Breast epithelium (tissue), 4 donors: ENCODE measurements around the gene RNASE3. TPM values are rescaled to one million over a fixed set of nuclear protein-coding genes. Genes with fewer than 3 reads are reported as not detected.
"Not testable (repeated sequence)": the region's sequence is repeated elsewhere in the genome, so short reads cannot be mapped to it uniquely, and the experiment has no call there.

Source experiments
- DNase-seq, 2 donors: peaks; one replicate each; pipeline ENCODE4 v3.0.0-alpha.2; 2019; ENCODE audit warnings: low spot score in 2 of 2
- H3K27ac ChIP-seq, 2 donors: fragments of 200-600 bp; sonication (generic) in 1 of 2; one replicate each; pipeline ENCODE4 v1.5.1; 2016 to 2019; ENCODE audit warnings: mild to moderate bottlenecking in 1 of 2
- H3K27me3 ChIP-seq, 2 donors: fragments of 200-600 bp; sonication (generic) in 1 of 2; one replicate each; pipeline versions ENCODE4 v1.5.1 to v1.6.0; 2017 to 2019; ENCODE audit warnings: control low read depth in 1 of 2, mild to moderate bottlenecking in 1 of 2
- H3K36me3 ChIP-seq: fragments of 200-600 bp; one replicate; pipeline ENCODE4 v1.5.1; 2019
- H3K4me1 ChIP-seq, 2 donors: fragments of 200-600 bp; sonication (generic); one replicate each; pipeline ENCODE4 v1.5.1; 2016 to 2019; ENCODE audit warnings: control low read depth in 1 of 2
- H3K4me3 ChIP-seq, 3 donors: fragments of 200-600 bp; sonication (generic); 1 replicate in 2 of 3; 2 replicates in 1 of 3; pipeline ENCODE4 v1.5.1; 2016 to 2019; ENCODE audit warnings: mild to moderate bottlenecking in 3 of 3, moderate library complexity in 2 of 3
- H3K9me3 ChIP-seq, 2 donors: fragments of 200-600 bp; sonication (generic) in 1 of 2; one replicate each; pipeline ENCODE4 v1.5.1; 2016 to 2019; ENCODE audit warnings: control low read depth in 1 of 2
- POLR2A ChIP-seq: fragments of 450-650 bp; IDR thresholded peaks from one replicate; pipeline ENCODE4 v1.6.1; 2016; ENCODE audit warnings: antibody characterized with exemption, mild to moderate bottlenecking, moderate library complexity
- POLR2AphosphoS5 ChIP-seq, 3 donors: sonication (generic); formaldehyde crosslinking; IDR thresholded peaks; one replicate each; pipeline ENCODE4 v1.6.1; 2017; ENCODE audit warnings: antibody characterized with exemption in 3 of 3
- intact Hi-C: fragments of 100-400 bp; cut with DNase I; formaldehyde crosslinking; loops from one replicate; pipeline ENCODE4 v1.15.1; 2023; ENCODE audit warnings: low total_unique reads
- total RNA-seq, 3 donors: library from RNA; depleted of rRNA; stranded (reverse); fragments of >200 nt; gene quantifications; one replicate each; pipeline ENCODE4 v1.1.0, GENCODE V29; 2016
- TF ChIP-seq, protein P1 (sequence below), 3 donors: fragments of 450-650 bp; IDR thresholded peaks; one replicate each; pipeline ENCODE4 v1.5.1; 2016 to 2017; ENCODE audit warnings: antibody characterized with exemption in 3 of 3, mild to moderate bottlenecking in 3 of 3, moderate library complexity in 3 of 3

Gene RNASE3
- total RNA-seq, result not detected

DNA sequence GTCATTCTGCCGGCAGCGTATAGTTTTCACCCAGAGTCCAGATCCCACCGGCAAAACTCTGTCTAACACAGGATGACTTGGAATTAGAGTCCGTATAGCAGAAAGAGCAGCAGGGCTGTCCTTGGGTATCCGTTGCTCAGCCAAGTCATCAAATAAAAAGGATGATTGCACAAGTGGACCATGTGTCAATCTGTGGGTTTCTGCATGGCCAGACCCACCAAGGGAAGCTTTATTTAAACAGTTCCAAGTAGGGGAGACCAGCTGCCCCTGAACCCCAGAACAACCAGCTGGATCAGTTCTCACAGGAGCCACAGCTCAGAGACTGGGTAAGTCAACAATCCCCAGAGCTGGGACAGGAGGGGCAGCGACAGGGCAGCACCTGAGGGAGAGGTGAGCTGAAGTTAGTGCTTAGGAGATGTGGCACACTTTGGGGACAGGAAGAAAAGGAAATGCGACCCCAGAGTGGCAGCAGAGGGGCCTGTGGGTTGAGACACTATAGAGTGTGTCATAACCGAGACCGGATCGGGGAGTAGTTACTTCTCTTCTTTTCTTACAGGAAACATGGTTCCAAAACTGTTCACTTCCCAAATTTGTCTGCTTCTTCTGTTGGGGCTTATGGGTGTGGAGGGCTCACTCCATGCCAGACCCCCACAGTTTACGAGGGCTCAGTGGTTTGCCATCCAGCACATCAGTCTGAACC lies at the start of gene RNASE3:
RNASE3 (plus strand) TSS at position 260 of the 700 bp plus-strand sequence; CDS start at position 562, 302 bp downstream.
- H3K4me3 ChIP-seq, H3K4me1 ChIP-seq, intact Hi-C loops, H3K27ac ChIP-seq, DNase-seq, H3K9me3 ChIP-seq, H3K36me3 ChIP-seq, H3K27me3 ChIP-seq: not testable (repeated sequence)

DNA sequence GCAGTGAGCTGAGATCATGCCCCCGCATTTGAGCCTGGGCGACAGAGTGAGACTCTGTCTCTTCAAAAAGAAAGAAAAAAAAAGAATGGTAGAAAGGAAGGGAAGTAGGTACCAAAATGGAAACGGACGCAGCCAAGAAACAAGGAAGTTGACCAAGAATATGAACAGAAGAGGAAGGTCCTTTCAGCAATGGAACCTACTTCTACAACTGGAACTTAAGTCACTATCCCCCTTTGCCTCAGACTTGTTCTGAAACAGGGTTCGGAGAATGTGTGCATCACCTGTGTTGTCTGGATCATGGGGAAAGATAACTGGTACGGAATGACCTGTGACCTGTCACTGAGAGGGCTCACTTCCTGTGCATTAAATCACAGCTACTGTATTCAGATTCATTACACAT lies 44.6 kb upstream of the RNASE3 start:
- Histone ChIP-seq H3K4me3 (no peak overlapping the region), H3K36me3 (no peaks in the 10 kb centered on the region), H3K27me3 (no peaks in the 10 kb centered on the region), H3K27ac (no peak overlapping the region), H3K4me1 (no peaks in the 10 kb centered on the region), H3K9me3 (no peaks in the 10 kb centered on the region)
- TF ChIP-seq POLR2A (no peak), POLR2AphosphoS5 (IDR thresholded peaks at IDR 0.05) (no peak)
- TF ChIP-seq, protein P1, sequence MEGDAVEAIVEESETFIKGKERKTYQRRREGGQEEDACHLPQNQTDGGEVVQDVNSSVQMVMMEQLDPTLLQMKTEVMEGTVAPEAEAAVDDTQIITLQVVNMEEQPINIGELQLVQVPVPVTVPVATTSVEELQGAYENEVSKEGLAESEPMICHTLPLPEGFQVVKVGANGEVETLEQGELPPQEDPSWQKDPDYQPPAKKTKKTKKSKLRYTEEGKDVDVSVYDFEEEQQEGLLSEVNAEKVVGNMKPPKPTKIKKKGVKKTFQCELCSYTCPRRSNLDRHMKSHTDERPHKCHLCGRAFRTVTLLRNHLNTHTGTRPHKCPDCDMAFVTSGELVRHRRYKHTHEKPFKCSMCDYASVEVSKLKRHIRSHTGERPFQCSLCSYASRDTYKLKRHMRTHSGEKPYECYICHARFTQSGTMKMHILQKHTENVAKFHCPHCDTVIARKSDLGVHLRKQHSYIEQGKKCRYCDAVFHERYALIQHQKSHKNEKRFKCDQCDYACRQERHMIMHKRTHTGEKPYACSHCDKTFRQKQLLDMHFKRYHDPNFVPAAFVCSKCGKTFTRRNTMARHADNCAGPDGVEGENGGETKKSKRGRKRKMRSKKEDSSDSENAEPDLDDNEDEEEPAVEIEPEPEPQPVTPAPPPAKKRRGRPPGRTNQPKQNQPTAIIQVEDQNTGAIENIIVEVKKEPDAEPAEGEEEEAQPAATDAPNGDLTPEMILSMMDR (IDR thresholded peaks at IDR 0.05), result no peak
- intact Hi-C loops, result no loop called here
- no peak for DNase-seq

DNA sequence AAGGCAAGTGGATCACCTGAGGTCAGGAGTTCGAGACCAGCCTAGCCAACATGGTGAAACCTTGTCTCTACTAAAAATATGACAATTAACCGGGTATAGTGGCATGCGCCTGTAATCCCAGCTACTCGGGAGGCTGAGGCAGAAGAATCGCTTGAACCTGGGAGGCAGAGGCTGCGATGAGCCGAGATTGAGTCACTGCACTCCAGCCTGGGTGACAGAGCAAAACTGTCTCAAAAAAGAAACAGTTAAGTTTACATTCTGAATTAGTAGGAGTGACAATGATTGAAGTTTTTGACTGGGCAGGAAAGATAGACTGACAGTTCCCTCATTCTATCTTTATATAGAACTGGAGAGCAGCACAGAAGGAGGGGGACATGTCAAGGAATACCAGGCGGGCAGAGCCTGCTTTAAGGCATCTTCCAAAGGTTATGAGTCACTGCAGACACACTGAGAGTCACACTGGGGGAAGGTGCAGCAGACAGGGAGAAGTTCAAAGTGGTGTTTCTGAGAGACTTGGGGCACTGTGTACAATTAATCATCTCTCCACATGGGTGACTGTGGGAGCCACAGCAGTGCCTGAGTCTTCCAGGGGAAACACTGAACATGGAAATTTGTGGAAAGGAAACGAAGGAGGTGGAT lies 42.8 kb upstream of the RNASE3 start:
- no peak for DNase-seq
- H3K36me3 ChIP-seq, result no peaks in the 10 kb centered on the region
- H3K4me3 ChIP-seq, result no peak overlapping the region
- intact Hi-C loops, result no loop called here
- no peak for TF ChIP-seq POLR2A
- TF ChIP-seq POLR2AphosphoS5 (IDR thresholded peaks at IDR 0.05), result no peak
- TF ChIP-seq, protein P1 (IDR thresholded peaks at IDR 0.05), result no peak
- H3K4me1 ChIP-seq, result no peaks in the 10 kb centered on the region
- no peaks in the 10 kb centered on the region for H3K9me3 ChIP-seq
- no peaks in the 10 kb centered on the region for H3K27me3 ChIP-seq
- peak overlapping the region; percentile 56 to 67 for H3K27ac ChIP-seq

DNA sequence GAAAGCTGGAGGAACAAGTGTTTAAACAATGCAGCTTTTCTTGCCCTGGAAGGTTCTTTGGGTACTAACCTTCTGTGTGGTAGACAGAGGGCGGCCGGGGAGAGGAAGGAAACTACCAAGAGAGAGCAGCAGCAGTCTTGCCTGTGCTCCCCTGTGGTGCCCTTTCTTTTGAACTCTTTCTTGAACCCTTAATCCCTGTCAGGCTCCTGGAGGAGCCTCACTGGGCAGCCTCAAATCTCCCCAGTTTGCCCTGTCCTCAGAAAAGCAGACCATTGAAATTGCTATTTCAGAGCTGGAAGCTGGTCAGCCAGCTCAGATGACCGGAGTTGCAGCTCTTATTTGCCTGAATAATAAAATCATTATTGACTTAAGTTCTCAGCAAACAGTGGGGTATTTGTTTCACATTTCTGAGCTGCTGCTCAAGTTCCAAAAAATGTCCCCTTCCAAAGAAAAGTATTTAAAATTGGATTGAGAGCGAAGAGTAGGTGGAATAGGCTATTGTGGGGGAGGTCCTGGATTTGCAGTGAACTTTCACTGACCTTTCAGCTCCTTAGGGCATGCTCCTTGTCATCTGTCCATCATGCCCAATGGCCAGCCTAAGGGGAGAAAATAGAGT lies 42.1 kb upstream of the RNASE3 start:
- intact Hi-C loops, result no loop called here
- Histone ChIP-seq H3K27me3 (no peaks in the 10 kb centered on the region), H3K27ac (peak overlapping the region; percentile 56 to 67), H3K9me3 (no peaks in the 10 kb centered on the region), H3K4me1 (no peaks in the 10 kb centered on the region), H3K4me3 (no peak overlapping the region), H3K36me3 (no peaks in the 10 kb centered on the region)
- no peak for DNase-seq
- TF ChIP-seq POLR2A, result no peak
- no peak for TF ChIP-seq POLR2AphosphoS5 (IDR thresholded peaks at IDR 0.05)
- TF ChIP-seq, protein P1 (IDR thresholded peaks at IDR 0.05), result no peak

DNA sequence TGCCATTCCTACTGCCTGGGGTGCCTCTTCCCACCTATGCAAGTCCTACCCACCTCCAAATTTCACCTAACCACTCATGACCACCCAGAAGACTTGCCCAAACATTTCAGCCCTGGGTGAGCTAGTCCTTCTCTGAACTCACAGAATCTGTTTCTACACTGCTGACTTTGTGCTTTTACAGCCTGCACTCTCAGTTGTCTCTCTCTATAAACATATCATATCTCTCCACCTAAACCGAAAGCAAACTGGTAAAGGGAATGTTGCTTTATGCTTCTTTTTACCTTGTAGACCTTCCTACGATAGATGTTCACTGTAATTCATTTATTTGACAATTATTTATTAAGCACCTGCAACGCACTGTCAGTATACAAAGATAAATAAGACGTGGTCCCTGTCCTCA lies 38.1 kb upstream of the RNASE3 start:
- no peak for DNase-seq
- Histone ChIP-seq H3K4me1 (no peaks in the 10 kb centered on the region), H3K27ac (no peak overlapping the region), H3K27me3 (no peaks in the 10 kb centered on the region), H3K9me3 (no peaks in the 10 kb centered on the region), H3K4me3 (no peak overlapping the region), H3K36me3 (no peaks in the 10 kb centered on the region)
- intact Hi-C loops, result no loop called here
- no peak for TF ChIP-seq POLR2A
- TF ChIP-seq, protein P1 (IDR thresholded peaks at IDR 0.05), result no peak
- no peak for TF ChIP-seq POLR2AphosphoS5 (IDR thresholded peaks at IDR 0.05)
